Ramos (cell line): ENCODE measurements around the gene PDS5B.
"Not testable (repeated sequence)": the region's sequence is repeated elsewhere in the genome, so short reads cannot be mapped to it uniquely, and the experiment has no call there.

ENCODE experiments used
- in situ Hi-C: fragments of 300-500 bp; cut with MboI; formaldehyde crosslinking; loops from one replicate; pipeline ENCODE4 v1.14.3; 2022; ENCODE audit warnings: low sequenced_read_pairs; ENCODE audit not compliant: unreplicated experiment

The PDS5B gene

GRCh38 chr13:32781906-32782305, 195.7 kb downstream of the PDS5B start:
- in situ Hi-C loops: no loop called here

GRCh38 chr13:32783067-32783466, 196.8 kb downstream of the PDS5B start:
- in situ Hi-C loops: no loop called here

GRCh38 chr13:32790731-32791130, 204.5 kb downstream of the PDS5B start:
- in situ Hi-C loops: no loop called here

GRCh38 chr13:32791545-32792172, 205.4 kb downstream of the PDS5B start:
- in situ Hi-C loops: no loop called here

GRCh38 chr13:32796754-32797153, 210.5 kb downstream of the PDS5B start:
- in situ Hi-C loops: no loop called here

- in situ Hi-C loops: no loop called here
These were observed 215.9 kb downstream of the PDS5B start for GRCh38 chr13:32802159-32802558.

- in situ Hi-C loops: no loop called here
These were observed 218.5 kb downstream of the PDS5B start for GRCh38 chr13:32804673-32805230.

GRCh38 chr13:32811297-32811800, 225.1 kb downstream of the PDS5B start:
- in situ Hi-C loops: no loop called here

GRCh38 chr13:32821149-32821688, 235.0 kb downstream of the PDS5B start:
- in situ Hi-C loops: no loop called here

- in situ Hi-C loops: no loop called here
These were observed 236.5 kb downstream of the PDS5B start for GRCh38 chr13:32822771-32823170.

GRCh38 chr13:32823597-32823996, 237.3 kb downstream of the PDS5B start:
- in situ Hi-C loops: no loop called here

GRCh38 chr13:32824061-32824460, 237.8 kb downstream of the PDS5B start:
- in situ Hi-C loops: no loop called here

- in situ Hi-C loops: no loop called here
These were observed 238.4 kb downstream of the PDS5B start for GRCh38 chr13:32824675-32825074.

- in situ Hi-C loops: no loop called here
These were observed 239.2 kb downstream of the PDS5B start for GRCh38 chr13:32825481-32825880.

- in situ Hi-C loops: not testable (repeated sequence)
These were observed 240.1 kb downstream of the PDS5B start for GRCh38 chr13:32826372-32826771.
